Esophagus muscularis mucosa (tissue), 4 donors: Measurements from ENCODE around the gene COL6A6.

Experiments used
- EP300 ChIP-seq: sonication (generic); formaldehyde crosslinking; IDR thresholded peaks from one replicate; pipeline ENCODE4 v1.6.1; 2017; ENCODE audit warnings: antibody characterized with exemption
- POLR2A ChIP-seq: fragments of 450-650 bp; IDR thresholded peaks from one replicate; pipeline ENCODE4 v1.6.1; 2017; ENCODE audit warnings: antibody characterized with exemption, moderate library complexity, mild to moderate bottlenecking, low read depth
- POLR2AphosphoS5 ChIP-seq, 2 donors: sonication (generic); formaldehyde crosslinking; IDR thresholded peaks; one replicate each; pipeline ENCODE4 v1.6.1; 2017; ENCODE audit warnings: antibody characterized with exemption in 2 of 2
- TF ChIP-seq, protein P1 (sequence below), 3 experiments: fragments of 200-600 bp in 2 of 3; fragments of 450-650 bp in 1 of 3; sonication (generic) in 2 of 3; IDR thresholded peaks; one replicate each; pipeline ENCODE4 v1.5.1; 2017 to 2019; ENCODE audit warnings: antibody characterized with exemption in 3 of 3, mild to moderate bottlenecking in 2 of 3, moderate library complexity in 1 of 3

DNA sequence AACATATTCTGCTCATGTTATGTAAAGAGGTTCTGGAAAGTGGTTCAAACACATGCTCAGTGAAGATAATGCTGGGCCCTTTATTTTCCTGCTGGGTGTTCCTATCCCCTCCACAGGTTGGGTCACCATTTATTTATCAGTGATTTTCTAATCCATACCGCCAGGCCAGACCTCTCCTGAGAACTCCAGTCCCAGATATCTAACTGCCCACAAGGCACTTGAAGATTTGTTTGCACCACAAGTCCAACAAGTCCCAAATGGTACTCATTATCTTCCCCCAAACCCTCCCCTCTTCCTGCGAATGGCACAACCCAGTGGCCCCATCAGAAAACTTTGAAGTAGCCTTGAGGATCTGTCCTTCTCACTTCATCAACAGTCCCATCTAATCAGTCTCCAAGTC, 5.4 kb downstream of the COL6A6 start:
- TF ChIP-seq, protein P1, sequence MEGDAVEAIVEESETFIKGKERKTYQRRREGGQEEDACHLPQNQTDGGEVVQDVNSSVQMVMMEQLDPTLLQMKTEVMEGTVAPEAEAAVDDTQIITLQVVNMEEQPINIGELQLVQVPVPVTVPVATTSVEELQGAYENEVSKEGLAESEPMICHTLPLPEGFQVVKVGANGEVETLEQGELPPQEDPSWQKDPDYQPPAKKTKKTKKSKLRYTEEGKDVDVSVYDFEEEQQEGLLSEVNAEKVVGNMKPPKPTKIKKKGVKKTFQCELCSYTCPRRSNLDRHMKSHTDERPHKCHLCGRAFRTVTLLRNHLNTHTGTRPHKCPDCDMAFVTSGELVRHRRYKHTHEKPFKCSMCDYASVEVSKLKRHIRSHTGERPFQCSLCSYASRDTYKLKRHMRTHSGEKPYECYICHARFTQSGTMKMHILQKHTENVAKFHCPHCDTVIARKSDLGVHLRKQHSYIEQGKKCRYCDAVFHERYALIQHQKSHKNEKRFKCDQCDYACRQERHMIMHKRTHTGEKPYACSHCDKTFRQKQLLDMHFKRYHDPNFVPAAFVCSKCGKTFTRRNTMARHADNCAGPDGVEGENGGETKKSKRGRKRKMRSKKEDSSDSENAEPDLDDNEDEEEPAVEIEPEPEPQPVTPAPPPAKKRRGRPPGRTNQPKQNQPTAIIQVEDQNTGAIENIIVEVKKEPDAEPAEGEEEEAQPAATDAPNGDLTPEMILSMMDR (IDR thresholded peaks at IDR 0.05): no peak
- no peak for TF ChIP-seq POLR2A
- no peak for TF ChIP-seq POLR2AphosphoS5 (IDR thresholded peaks at IDR 0.05)
- no peak for TF ChIP-seq EP300
